Heart right ventricle (tissue), 16 donors: ENCODE results near the gene EYS. TPM values are rescaled to one million over a fixed set of nuclear protein-coding genes. Genes with fewer than 3 reads are reported as not detected.

ENCODE experiments used
- ATAC-seq, 8 donors: fragments of 200-7000 bp; cut with Tn5 transposase; one replicate each; pipeline ENCODE4 v1.9.1; 2020; ENCODE audit warnings: mild to moderate bottlenecking in 8 of 8, moderate library complexity in 8 of 8, moderate number of reproducible peaks in 1 of 8
- DNase-seq, 2 donors: peaks; one replicate each; pipeline ENCODE4 v3.0.0-alpha.2; 2020
- H3K27ac ChIP-seq, 10 donors: fragments of 200-600 bp; sonication (generic) in 2 of 10; one replicate each; pipeline versions ENCODE4 v1.5.0 to v1.8.0; 2020 to 2022; ENCODE audit warnings: mild to moderate bottlenecking in 3 of 10
- H3K27me3 ChIP-seq, 7 donors: fragments of 200-600 bp; one replicate each; pipeline ENCODE4 v1.8.0; 2021 to 2022; ENCODE audit warnings: mild to moderate bottlenecking in 2 of 7
- H3K36me3 ChIP-seq, 9 donors: fragments of 200-600 bp; sonication (generic) in 1 of 9; one replicate each; pipeline versions ENCODE4 v1.5.0 to v1.8.0; 2020 to 2022; ENCODE audit warnings: mild to moderate bottlenecking in 2 of 9
- H3K4me1 ChIP-seq, 9 donors: fragments of 200-600 bp; sonication (generic) in 1 of 9; one replicate each; pipeline versions ENCODE4 v1.5.0 to v1.8.0; 2020 to 2022; ENCODE audit warnings: mild to moderate bottlenecking in 4 of 9
- H3K4me3 ChIP-seq, 10 donors: fragments of 200-600 bp; sonication (generic) in 2 of 10; one replicate each; pipeline versions ENCODE4 v1.5.0 to v1.8.0; 2020 to 2022; ENCODE audit warnings: mild to moderate bottlenecking in 7 of 10, moderate library complexity in 2 of 10
- H3K9me3 ChIP-seq, 11 donors: fragments of 200-600 bp in 10 of 11; sonication (generic) in 2 of 11; one replicate each; pipeline versions ENCODE4 v1.5.0 to v1.8.0; 2013 to 2022; ENCODE audit warnings: mild to moderate bottlenecking in 2 of 11, control low read depth in 1 of 11, moderate library complexity in 1 of 11
- CTCF ChIP-seq, 9 donors: fragments of 200-600 bp; sonication (generic) in 2 of 9; IDR thresholded peaks; one replicate each; pipeline versions ENCODE4 v1.5.0 to v1.8.0; 2021 to 2022; ENCODE audit warnings: antibody characterized with exemption in 9 of 9, mild to moderate bottlenecking in 5 of 9, moderate library complexity in 1 of 9
- WGBS, 2 donors: extraction: QIAGEN DNeasy Blood & Tissue Kit; methylation state at CpG; one replicate each; pipeline ENCODE4 v1.1.7; 2013; ENCODE audit warnings: inconsistent platforms in 1 of 2; 5-methylcytosine and 5-hydroxymethylcytosine counted together
- intact Hi-C, 10 donors: fragments of 100-400 bp; cut with DNase I; formaldehyde crosslinking; loops; one replicate each; pipeline versions ENCODE4 v1.11.1 to v1.14.2; 2022
- polyA plus RNA-seq, 2 donors: library from polyadenylated mRNA; stranded (reverse); fragments of 200-250 nt; gene quantifications; one replicate each; pipeline ENCODE4 v1.2.3, GENCODE V29; 2013
- total RNA-seq, 10 donors: library from RNA; stranded (reverse); fragmentation: NEBNext Ultra II Directional in 3 of 10; extraction: Animal tissue kit (Norgen Biotek cat#: 25700) in 3 of 10; gene quantifications; one replicate each; pipeline versions ENCODE4 v1.2.1 to v1.2.4, GENCODE V29; 2021 to 2023
- donor health status: Arrhythmogenic right ventricular cardiomyopathy.
- donor health status: ischemic (EF 13 %, LVEDD 7.1; RV severe dilation, severe dysfunction).
- donor health status: healthy with polysubstance abuse.
- donor health status: DM: no; HTN: yes; CAD: no.
- donor health status: DM: no; HTN: no; CAD: no.
- donor health status: ischemic (EF 25% LVEDD 6.9; RV normal size, moderate dysfunction).
- donor health status: ischemic (EF 25% LVEDD 5.7; RV mildly dilated, moderate dysfunction).
- donor health status: healthy.
- donor health status: DM: yes; HTN: yes; CAD: no.
- donor health status: Ischemic cardiomyopathy.
- donor health status: ischemic (EF 35%, LVEDD 5.7; RV mildly dilated, moderate dysfunction).
- donor health status: nonischemic (EF 11% LVEDD 7.7; RV severe dilation, severe dysfunction).
- donor health status: DM: yes; HTN: yes; CAD: no.
- donor health status: PGD.
- donor health status: ischemic (EF 29% LVEDD 5.4; RV normal size, mild dysfunction).
- donor health status: nonischemic (EF 23%, LVEDD 6.1; RV moderate dilation, normal function).

The EYS gene
- total and polyA plus RNA-seq, 12 donors: 0.02 to 0.40 (median 0.18) TPM; not detected in 8

DNA sequence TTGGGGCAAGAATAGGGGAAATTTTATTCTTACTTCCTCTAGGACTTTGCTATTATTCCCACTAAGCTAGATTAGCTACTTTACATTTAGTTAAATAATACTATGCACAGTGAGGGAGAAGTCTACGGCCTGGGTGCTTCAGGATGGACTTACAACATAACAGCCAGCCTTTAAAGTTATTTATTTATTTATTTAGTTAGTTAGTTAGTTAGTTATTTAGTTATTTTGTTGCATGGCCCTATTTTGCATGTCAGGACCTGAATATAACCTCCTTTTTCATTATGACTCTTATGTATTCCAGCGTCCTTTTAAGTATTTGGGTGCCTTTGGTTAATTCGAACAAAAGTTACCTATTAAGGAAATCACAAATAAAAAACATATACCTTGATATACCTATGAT lies 238.7 kb downstream of the EYS start:
- H3K4me1 ChIP-seq: no peaks in the 10 kb centered on the region
- H3K36me3 ChIP-seq: no peaks in the 10 kb centered on the region
- TF ChIP-seq CTCF (IDR thresholded peaks at IDR 0.05): no peak
- H3K27me3 ChIP-seq: no peaks in the 10 kb centered on the region
- 89 to 90% methylated on average over 3 of the region's 3 CpGs for WGBS, 2 donors
- peaks cover 0 to under 1% (median 0%) of the 10 kb centered on the region in 11 donors for H3K9me3 ChIP-seq
- DNase-seq (no peak), ATAC-seq (no peak)
- H3K4me3 ChIP-seq: no peak overlapping the region
- no peak overlapping the region for H3K27ac ChIP-seq
- intact Hi-C loops: no loop called here

DNA sequence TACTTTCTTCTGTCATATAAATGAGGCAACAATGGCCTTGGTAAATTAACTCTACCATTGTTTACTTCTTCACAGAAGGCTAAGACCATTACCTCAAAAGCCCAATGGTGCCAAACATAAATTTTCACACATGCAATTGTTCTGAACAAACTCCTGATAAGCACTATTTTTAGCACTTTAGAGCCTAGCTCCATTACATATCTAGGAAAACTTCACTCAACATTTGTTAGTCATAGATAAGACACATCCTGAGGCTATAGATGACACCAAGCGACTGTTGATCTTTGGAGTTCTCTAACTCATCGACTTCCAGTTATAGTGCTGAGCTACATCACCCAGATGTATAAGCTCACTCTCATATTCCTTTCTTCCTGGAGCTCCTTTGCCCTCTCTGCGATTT lies 245.9 kb downstream of the EYS start:
- 15 to 26% methylated on average over 3 of the region's 3 CpGs for WGBS, 2 donors
- no peak for TF ChIP-seq CTCF (IDR thresholded peaks at IDR 0.05)
- Histone ChIP-seq H3K27ac (no peak overlapping the region), H3K4me3 (no peak overlapping the region), H3K9me3 (peaks cover 0 to 9% (median 0%) of the 10 kb centered on the region in 11 donors), H3K27me3 (no peaks in the 10 kb centered on the region), H3K4me1 (no peaks in the 10 kb centered on the region), H3K36me3 (no peaks in the 10 kb centered on the region)
- intact Hi-C loops: no loop called here
- DNase-seq (no peak), ATAC-seq (no peak)

DNA sequence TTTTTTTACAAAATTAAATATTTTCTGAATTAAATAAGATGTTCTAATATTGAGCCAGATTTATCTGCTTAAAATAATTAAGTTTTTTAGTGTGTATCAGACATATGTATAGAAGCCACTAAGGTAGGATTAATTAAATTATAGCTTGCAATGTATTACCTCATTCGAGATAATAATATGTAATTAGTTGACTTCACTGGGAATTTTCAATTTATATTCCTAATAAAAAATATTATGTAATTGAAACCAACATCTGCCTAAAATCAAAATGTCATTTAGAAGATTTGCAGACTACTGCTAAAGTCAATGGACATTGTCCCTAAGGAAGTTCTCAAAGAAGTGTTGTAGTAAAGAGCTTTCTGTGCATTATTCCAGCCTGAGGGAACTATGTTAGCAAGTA lies 254.7 kb downstream of the EYS start:
- DNase-seq (no peak), ATAC-seq (no peak)
- Histone ChIP-seq H3K27ac (no peak overlapping the region), H3K4me1 (peaks cover 0 to 10% (median 0%) of the 10 kb centered on the region in 9 donors), H3K9me3 (peaks cover 0 to 14% (median 0%) of the 10 kb centered on the region in 11 donors), H3K36me3 (no peaks in the 10 kb centered on the region), H3K4me3 (no peak overlapping the region), H3K27me3 (no peaks in the 10 kb centered on the region)
- no peak for TF ChIP-seq CTCF (IDR thresholded peaks at IDR 0.05)
- intact Hi-C loops: no loop called here
- 88 to 90% methylated on average over 1 of the region's 1 CpG for WGBS, 2 donors

GRCh38 chr6:65450451-65450850 lies 256.6 kb downstream of the EYS start:
- DNase-seq (no peak), ATAC-seq (no peak)
- H3K4me3 ChIP-seq: no peak overlapping the region
- intact Hi-C loops: no loop called here
- no peak overlapping the region for H3K27ac ChIP-seq
- H3K4me1 ChIP-seq: peaks cover 0 to 10% (median 0%) of the 10 kb centered on the region in 9 donors
- H3K27me3 ChIP-seq: no peaks in the 10 kb centered on the region
- peaks cover 0 to 8% (median 0%) of the 10 kb centered on the region in 11 donors for H3K9me3 ChIP-seq
- TF ChIP-seq CTCF (IDR thresholded peaks at IDR 0.05): no peak
- H3K36me3 ChIP-seq: no peaks in the 10 kb centered on the region
- WGBS, 2 donors: 94 to 97% methylated on average over 1 of the region's 1 CpG
